ENCODE measurements around the gene QRICH2.
A peak's percentile ranks its signal among the peaks of the same experiment; 100 is the strongest.
"Not testable (repeated sequence)": the region's sequence is repeated elsewhere in the genome, so short reads cannot be mapped to it uniquely, and the experiment has no call there.

QRICH2 gene, protein sequence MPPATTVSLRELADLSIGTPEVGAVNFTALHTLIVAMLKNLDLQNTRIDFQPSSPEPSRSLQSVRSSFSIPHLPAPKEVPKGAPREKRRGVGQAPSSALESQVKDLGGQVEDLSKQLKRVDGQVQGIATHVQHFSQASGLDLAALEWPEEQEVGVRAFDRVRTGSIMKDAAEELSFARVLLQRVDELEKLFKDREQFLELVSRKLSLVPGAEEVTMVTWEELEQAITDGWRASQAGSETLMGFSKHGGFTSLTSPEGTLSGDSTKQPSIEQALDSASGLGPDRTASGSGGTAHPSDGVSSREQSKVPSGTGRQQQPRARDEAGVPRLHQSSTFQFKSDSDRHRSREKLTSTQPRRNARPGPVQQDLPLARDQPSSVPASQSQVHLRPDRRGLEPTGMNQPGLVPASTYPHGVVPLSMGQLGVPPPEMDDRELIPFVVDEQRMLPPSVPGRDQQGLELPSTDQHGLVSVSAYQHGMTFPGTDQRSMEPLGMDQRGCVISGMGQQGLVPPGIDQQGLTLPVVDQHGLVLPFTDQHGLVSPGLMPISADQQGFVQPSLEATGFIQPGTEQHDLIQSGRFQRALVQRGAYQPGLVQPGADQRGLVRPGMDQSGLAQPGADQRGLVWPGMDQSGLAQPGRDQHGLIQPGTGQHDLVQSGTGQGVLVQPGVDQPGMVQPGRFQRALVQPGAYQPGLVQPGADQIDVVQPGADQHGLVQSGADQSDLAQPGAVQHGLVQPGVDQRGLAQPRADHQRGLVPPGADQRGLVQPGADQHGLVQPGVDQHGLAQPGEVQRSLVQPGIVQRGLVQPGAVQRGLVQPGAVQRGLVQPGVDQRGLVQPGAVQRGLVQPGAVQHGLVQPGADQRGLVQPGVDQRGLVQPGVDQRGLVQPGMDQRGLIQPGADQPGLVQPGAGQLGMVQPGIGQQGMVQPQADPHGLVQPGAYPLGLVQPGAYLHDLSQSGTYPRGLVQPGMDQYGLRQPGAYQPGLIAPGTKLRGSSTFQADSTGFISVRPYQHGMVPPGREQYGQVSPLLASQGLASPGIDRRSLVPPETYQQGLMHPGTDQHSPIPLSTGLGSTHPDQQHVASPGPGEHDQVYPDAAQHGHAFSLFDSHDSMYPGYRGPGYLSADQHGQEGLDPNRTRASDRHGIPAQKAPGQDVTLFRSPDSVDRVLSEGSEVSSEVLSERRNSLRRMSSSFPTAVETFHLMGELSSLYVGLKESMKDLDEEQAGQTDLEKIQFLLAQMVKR (N-terminal part only)

DNA sequence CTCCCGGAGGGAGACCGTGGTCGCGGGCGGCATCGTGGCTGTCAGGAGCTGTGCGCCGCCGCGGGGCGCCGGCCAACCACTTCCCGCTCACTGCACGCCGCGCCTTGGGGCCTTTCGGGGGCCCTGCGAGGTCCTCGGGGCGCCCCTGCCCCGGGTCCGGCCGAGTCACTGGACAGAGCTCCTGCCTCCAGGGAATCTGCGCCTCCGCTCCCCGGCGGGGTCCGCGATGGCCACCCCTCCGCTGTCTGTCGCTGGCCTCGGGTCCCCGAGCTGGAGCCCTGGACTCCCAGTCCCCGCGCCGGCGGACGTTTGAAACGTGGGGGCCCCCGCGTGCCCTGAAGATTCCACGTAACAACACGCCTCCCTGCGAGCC is at the start of gene QRICH2:
TSS of gene QRICH2 (minus strand) at position 311 of the 373 bp plus-strand sequence. CDS start at position 33, 278 bp downstream.
- DNase-seq = no peak

DNA sequence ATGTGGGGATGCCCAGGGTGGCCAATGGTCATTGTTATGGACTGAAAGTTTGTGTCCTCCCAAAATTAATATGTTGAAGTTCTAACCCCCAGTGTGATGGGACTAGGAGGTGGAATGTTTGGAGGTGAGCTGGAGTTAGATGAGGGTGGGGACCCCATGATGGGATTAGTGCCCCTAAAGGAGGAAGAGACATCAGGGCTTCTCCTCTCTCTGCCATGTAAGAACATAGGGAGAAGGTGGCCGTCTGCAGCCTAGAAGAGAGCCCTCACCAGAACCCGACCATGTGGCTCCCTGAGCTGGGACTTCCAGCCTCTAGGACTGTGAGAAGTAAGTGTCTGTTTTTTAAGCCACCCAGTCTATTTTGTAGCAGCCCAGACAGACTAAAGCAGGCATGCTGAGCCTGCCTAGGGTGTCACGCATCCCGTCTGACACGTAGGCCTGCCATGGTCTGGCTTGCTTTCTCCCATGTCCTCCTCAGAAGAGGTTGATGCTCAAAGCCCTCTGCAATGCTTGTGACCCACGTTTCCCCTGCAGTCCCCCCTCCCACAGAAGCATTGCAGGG is 49.6 kb upstream of the QRICH2 start:
- no peak for DNase-seq

DNA sequence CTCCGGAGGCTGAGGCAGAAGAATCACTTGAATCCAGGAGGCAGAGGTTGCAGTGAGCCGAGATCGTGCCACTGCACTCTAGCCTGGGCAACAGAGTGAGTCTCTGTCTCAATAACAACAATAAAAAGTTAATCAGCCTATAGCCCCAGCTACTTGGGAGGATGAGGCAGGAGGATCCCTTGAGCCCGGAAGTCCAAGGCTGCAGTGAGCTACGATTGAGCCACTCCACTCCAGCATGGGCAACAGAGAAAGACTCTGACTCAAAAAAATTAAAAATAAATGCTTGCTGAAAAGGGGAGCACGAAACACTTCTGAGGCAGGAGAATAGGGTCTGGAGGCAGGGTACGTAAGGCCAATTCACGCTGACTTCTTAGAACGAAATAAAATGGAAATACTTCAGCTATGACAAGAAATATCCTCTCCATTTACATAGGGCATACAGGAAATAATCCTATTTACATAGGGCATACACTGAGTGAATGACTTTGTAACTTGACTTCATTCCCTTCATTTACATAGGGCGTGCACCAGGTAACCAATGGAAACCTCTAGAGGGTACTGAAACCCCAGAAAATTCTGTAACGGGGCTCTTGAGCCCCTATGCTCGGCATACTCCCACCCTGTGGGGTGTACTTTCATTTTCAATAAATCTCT is 48.9 kb upstream of the QRICH2 start:
- no peak for DNase-seq

DNA sequence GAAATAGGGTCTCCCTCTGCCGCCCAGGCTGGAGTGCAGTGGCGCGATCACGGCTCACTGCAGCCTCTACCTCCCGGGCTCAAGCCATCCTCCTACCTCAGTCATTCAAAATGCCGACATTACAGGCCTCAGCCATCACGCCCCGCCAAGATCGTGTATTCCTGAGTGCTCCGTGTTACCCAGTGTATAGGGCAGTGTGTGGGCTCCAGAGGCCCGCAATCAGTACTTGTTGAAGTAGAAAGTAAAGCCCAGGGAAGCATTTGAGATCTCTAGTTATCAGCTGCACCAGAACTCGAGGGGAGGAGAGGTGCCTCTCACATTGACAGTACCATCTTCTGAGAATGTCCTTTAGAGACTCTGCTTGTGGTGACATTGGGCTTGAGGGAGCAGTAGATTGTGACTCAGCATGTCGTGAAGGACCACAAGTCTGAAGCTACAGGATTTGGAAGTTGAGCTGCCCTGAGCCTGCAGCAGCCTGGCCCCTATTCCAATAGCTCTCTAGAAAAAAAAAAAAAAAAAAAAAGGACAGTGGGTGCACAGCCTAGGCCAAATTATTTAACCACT is 46.8 kb upstream of the QRICH2 start:
- peak; percentile 49 for DNase-seq

DNA sequence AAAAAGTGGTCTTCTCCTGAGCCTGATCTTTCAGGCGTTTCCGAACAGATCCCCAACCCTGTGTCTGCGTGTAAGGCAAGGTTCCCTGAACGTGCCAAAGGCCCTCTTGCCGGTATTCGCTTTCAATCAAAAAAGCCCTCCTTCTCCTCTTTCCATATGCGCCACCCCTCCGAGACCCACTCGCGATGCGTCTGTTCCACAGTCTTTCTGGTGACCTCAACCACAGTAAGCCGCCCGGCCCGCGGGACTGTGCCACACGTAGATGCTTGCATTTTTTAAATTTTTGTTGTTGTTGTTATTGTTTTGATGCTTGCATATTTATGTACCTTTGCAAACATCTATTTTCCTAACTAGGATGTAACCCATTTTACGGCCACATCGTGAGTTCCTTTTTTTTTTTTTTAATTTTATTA is 46.2 kb upstream of the QRICH2 start:
- DNase-seq = no peak

DNA sequence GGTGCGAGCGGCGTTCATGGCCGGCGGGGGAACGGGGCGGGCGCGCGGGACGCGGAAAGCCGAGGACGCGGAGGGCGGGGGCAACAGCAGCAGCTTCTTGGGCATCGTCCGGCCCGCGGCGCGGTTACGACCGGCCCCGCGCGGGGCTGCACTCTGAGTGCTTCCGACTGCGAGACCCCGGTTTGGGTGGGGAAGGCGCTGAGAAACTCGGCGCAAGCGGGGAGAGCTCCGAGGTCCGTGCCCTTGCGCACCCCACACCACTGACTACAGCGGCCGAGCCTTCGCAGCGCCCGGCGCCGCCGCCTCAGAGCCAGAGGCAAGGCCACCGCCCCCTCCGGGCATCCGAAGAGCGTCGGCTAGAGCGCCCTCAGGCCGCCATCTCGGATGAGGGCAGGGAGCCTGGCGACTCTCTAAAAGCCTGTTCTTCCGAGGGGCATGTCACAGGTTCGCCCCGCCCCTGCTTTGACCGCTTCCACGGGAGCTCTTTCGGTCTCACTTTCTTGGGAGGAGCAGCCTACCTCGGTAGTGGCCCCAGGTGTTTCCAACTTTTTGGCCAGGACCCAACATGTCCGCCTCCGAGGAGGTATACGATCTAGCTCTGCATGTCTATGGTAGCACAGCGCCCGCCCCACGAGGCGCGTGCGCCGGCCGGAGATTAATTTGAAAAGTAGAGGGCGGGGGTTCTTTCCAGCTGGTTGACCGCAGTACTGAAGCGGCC is 45.7 kb upstream of the QRICH2 start, which contains the start of gene PRPSAP1:
TSS of gene PRPSAP1 (minus strand) at position 318 of the 718 bp plus-strand sequence. CDS start at position 105, 213 bp downstream.
- peak; percentile 74 for DNase-seq

DNA sequence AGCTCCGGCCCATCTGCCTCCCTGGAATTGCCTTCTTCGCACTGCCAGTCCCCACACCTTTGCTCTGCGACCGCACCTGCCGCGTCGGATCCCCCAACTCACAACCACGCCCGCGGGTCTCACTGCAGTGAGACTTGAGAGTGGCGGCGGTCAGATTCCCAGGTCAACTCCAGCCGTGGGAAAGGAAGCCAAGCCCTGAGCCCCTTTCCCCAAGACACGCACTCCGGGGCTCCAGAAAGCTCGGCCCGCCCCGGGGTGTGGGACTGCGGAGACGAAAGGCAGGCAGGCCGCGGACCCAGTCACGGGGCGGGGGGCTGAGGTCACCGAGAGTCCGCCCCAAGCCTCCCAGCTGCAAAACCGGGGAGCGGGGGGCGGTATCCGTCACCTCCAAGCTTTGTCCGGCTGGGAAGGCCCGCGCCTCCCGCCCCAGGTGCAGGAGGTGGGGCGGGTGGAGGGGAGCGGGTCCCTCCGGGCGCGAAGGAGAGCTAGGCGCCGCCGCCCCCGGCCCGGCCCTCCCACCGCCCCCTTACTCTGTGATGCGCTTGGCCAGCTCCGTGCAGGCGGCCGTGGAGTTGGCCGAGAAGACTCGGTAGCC is 45.0 kb upstream of the QRICH2 start:
- DNase-seq = no peak

DNA sequence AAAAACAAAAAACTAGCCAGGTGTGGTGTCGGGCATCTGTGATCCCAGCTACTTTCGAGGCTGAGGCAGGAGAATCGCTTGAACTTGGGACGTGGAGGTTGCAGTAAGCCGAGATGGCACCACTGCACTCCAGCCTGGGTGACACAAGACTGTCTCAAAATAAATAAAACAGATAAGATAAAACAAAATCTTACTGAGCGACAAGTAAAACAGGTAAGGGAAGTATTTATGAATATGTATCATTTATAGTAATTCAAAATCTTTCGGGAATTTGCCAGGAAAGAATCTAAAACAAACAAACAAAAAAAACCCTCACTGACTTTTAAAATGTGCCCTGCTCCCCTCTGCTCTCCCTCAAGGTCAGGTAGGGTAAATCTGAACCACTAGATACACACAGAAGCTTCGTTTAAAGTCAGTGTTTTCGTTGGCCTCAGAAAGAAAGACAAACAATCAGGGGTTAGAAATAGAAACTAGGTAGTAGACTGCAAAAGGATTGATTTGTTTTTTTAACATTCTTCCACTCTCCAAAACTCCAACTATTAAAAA is 43.5 kb upstream of the QRICH2 start:
- no peak for DNase-seq

DNA sequence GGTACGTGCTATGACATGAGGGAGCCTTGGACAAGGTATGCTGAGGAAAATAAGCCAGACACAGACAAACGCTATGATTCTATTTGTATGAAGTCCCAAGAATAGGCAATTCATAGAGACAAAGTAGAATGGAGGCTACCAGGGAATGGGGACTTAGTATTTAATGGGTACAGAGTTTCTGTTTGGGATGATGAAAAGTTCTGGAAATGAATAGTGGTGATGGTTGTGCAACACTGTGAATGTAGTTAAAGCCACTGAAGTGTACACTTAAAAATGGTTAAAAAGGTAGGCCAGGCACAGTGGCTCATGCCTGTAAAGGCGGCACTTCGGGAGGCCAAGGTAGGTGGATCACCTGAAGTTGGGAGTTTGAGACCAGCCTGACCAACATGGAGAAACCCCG is 42.4 kb upstream of the QRICH2 start:
- DNase-seq = no peak

DNA sequence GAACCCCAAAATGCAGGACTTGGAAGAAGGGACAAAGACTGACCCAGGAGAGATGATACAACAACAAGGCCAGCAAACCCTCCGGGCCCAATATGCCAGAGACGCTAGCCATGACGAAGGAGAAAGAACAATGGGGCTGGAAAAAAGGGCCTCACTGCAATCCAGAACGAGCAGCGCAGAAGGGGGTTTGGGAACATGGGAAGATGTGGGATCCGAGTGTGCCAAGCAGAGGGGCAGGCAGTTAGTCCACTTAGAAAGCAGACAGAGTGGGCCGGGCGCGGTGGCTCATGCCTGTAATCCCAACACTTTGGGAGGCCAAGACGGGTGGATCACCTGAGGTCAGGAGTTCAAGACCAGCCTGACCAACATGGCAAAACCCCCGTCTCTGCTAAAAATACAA is 38.9 kb upstream of the QRICH2 start:
- DNase-seq = not testable (repeated sequence)

DNA sequence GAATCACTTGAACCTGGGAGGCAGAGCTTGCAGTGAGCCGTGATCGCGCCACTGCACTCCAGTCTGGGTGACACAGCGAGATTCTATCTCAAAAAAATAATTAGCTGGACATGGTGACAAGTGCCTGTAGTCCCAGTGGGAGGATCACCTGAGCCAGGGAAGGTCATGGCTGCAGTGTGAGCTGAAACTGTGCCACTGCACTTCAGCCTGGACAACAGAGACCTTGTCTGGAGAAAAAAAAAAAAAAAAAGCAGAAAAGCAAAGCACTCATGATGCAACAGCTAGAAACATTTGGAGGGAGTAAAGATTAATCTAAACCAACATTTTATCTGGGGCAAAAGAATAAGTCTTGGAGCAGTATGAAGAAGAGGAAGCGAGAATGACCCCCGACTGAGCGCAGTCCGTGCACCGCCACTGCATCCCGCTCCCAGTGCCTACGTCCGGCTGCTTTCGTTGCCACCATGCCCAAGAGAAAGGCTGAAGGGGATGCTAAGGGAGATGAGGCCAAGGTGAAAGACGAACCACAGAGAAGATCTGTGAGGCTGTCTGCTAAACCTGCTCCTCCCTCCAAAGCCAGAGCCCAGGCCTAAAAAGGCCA is 37.4 kb upstream of the QRICH2 start:
- DNase-seq = no peak

DNA sequence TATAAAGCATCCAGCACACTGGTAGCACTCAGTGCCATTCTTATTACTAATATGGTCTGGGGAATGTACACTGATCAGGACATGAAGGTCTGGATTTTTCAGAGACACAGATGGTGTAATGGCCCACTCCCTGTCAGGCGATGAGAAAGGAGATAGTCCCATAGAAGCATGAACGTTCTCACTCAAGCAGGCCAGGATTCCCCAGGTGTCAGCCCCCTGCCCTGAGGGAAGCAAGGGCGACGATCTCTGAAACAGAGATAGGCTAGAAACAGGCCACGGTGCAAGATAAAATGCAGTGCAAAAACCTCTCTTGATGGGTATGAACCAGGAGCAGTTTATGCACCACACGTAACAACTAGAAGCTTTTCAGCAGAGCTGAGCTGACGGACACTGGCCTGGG is 35.0 kb upstream of the QRICH2 start:
- DNase-seq = no peak

DNA sequence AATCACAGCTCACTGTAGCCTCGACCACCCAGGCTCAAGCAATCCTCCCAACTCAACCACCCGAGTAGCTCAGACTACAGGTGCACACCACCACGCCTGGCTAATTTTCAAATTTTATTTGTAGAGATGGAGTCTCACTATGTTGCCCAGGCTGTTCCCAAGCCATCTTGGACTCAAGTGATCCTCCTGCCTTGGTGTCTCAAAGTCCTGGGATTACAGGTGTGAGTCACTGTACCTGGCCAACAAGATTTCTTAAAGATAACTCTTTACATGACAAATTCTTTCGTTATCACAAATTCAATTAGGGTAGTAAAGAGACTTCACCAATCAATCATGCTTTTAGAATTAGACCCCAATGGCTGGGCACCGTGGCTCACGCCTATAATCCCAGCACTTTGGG is 33.2 kb upstream of the QRICH2 start:
- no peak for DNase-seq

DNA sequence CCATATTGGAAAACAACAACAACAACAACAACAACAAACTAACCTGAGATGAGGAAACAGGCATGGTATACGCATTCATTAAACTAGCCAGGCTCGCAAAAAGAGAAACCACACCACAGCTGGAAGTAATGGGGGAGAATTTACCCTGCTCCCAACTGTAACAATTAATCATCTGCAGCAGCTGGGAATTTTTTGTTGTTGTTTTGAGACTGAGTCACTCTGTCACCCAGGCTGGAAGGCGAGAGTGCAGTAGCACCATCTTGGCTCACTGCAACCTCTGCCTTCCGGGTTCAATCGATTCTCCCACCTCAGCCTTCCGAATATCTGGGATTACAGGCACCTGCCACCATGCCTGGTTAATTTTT is 29.3 kb upstream of the QRICH2 start:
- DNase-seq = no peak

DNA sequence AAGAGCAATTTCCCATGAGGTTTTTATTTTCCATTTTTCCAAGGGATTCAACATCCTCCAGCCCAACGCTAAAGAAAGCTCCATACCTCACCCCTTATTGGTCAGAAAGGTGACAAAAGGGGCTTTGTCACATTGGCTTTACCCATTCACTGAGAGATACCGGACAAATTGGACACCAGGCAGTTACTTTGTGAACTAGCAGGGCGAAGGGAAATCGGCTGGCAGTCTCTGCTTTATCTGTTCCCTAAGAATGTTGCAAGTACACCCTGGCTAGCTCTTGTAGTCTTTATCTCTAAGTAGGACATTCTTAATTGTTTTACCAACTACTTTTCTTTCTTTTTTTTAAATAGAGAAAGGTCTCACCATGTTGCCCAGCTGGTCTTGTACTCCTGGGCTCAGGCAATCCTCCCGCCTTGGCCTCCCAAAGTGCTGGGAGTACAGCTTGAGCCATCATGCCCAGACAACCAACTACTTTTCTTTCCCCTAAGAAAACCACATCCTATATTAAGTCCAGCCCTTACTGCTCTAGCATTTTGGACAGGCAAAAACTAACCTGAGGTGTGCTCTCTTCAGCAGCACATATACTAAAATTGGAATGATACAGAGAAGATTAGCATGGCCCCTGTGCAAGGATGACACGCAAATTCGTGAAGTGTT is 28.8 kb upstream of the QRICH2 start:
- no peak for DNase-seq

DNA sequence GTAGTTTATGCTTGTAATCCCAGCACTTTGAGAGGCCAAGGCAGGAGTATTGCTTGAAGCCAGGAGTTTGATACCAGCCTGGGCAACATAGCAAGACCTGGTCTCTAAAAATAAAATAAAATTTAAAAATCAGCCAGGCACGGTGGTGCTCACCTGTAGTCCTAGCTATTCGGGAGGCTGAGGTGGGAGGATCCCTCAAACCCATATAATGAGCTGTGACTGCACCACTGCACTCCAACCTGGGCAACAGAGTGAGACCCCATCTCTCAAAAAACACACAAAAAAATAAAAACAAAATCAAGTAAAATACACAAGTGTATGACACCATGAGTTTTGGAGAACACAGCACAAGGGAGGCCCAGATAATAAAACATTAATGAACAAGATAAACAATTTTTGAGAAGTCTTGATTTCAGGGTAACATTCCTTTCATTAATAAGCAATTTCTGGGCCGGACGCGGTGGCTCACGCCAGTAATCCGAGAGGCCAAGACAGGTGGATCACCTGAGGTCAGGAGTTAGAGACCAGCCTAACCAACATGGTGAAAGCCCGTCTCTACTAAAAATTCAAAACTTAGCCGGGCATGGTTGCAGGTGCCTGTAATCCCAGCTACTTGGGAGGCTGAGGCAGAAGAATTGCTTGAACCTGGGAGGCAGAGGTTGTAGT is 27.8 kb upstream of the QRICH2 start:
- DNase-seq = no peak

DNA sequence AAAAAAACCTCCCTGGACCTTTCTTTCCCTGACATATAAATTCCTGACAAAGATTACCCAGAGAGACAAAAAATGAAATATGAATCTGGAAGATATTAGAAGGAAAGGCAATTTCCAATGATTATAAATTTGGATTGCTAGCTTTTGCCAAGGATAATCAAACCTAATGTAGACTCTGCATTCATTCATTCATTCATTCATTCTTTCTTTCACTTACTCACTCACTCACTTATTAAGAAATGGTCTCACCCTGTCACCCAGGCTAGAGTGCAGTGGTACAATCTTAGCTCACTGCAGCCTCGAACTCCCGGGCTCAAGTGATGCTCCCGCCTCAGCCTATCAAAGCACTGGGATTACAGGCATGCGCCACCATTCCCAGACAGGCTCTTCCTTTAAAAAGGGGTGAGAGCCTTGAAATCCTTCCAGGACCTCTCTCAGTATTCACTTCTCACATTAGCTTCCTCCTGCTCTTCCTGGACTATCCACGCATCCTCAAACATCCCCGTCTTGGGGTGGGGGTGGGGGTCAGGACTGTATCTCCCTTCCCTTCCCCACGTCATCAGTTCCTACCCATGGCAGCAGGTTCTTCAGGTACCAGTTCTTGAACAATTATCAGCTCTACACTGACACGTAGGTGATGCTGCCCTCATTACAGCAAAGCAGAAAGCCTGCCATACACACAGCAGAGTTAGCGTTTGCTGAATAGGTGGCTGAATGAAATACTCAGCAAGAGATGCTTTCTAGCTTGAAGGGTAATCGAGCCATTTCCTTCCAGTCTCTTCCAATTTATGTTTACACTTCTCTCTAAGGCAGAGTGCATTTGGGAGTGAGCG is 25.8 kb upstream of the QRICH2 start:
- no peak for DNase-seq

DNA sequence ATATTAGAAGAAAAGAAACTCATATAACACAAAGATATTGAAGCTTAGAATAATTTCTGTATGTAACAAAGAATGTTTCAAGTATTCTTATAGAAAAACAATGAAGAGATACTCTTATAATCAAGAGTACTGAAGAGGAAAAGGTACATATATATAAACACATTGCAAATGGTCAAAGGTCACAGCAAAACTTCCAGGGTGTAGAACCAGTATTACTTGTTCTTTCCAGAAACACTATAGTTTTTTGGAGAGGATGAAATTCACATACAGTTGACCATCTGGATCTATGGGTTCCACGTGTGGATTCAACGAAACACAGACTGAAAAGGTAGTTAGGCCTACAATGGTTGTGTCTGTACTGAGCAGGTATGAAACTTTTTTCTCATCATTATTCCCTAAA is 23.0 kb upstream of the QRICH2 start:
- DNase-seq = no peak
